Loucy (cell line): ENCODE data around the gene BOC.

Experiments used
- EZH2phosphoT487 ChIP-seq: fragments of 200-600 bp; IDR thresholded peaks from 2 replicates; pipeline ENCODE4 v1.6.1; 2018; ENCODE audit warnings: antibody characterized with exemption, mild to moderate bottlenecking, moderate library complexity, borderline replicate concordance
- TF ChIP-seq, protein P1 (sequence below): fragments of 200-600 bp; sonication (generic); conservative IDR thresholded peaks from 2 replicates; pipeline ENCODE4 v1.5.1; 2014; ENCODE audit warnings: mild to moderate bottlenecking, antibody characterized with exemption, low read length

DNA sequence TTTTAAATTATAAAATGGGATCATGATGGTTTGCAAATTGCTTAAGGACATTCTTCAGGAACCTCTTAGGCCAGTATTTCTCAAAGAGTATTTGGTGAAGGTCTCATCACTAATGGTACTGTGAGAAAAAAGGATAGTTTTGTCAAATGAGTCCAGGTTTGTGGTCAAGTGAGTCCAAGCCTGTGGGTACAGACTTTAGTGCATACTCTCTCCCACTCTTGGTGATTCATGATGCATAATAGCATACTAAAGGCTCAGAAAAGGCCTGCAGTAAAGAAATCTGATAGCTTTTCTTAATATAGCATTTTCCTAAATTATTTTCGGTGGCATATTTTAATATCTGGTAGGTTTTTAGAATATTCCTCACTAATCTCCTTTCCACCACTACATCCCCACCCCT is 20.0 kb downstream of the BOC start:
- TF ChIP-seq, protein P1, sequence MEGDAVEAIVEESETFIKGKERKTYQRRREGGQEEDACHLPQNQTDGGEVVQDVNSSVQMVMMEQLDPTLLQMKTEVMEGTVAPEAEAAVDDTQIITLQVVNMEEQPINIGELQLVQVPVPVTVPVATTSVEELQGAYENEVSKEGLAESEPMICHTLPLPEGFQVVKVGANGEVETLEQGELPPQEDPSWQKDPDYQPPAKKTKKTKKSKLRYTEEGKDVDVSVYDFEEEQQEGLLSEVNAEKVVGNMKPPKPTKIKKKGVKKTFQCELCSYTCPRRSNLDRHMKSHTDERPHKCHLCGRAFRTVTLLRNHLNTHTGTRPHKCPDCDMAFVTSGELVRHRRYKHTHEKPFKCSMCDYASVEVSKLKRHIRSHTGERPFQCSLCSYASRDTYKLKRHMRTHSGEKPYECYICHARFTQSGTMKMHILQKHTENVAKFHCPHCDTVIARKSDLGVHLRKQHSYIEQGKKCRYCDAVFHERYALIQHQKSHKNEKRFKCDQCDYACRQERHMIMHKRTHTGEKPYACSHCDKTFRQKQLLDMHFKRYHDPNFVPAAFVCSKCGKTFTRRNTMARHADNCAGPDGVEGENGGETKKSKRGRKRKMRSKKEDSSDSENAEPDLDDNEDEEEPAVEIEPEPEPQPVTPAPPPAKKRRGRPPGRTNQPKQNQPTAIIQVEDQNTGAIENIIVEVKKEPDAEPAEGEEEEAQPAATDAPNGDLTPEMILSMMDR = no peak
- TF ChIP-seq EZH2phosphoT487 = no peak
